H9 (cell line): ENCODE data around the gene UEVLD. TPM values are rescaled to one million over a fixed set of nuclear protein-coding genes. Genes with fewer than 3 reads are reported as not detected.

ENCODE experiments used
- DNase-seq: peaks from one replicate; pipeline ENCODE4 v3.0.0-alpha.2; 2017
- H2AFZ ChIP-seq: one replicate; pipeline ENCODE4 v1.6.1; 2013; ENCODE audit warnings: mild to moderate bottlenecking, low read length, control low read depth, moderate library complexity
- H2AK5ac ChIP-seq: 2 replicates; pipeline ENCODE4 v1.6.1; 2013; ENCODE audit warnings: low read length, control low read depth, mixed read lengths; ENCODE audit not compliant: insufficient read length
- H2BK120ac ChIP-seq: one replicate; pipeline ENCODE4 v1.6.1; 2013; ENCODE audit warnings: low read depth, mild to moderate bottlenecking, low read length, control low read depth, inconsistent platforms; ENCODE audit not compliant: poor library complexity, severe bottlenecking
- H2BK12ac ChIP-seq: 2 replicates; pipeline ENCODE4 v1.6.1; 2013; ENCODE audit warnings: low read length, control low read depth, mixed read lengths, low read depth; ENCODE audit not compliant: insufficient read length
- H2BK15ac ChIP-seq: 2 replicates; pipeline ENCODE4 v1.6.1; 2013; ENCODE audit warnings: low read depth, low read length, control low read depth
- H2BK20ac ChIP-seq: one replicate; pipeline ENCODE4 v1.6.1; 2013; ENCODE audit warnings: low read depth, mild to moderate bottlenecking, low read length, control low read depth, inconsistent platforms; ENCODE audit not compliant: poor library complexity, severe bottlenecking
- H2BK5ac ChIP-seq: 2 replicates; pipeline ENCODE4 v1.6.1; 2013; ENCODE audit warnings: low read length, control low read depth, mixed read lengths; ENCODE audit not compliant: insufficient read length
- H3K14ac ChIP-seq: 2 replicates; pipeline ENCODE4 v1.6.1; 2013; ENCODE audit warnings: low read length, control low read depth; ENCODE audit not compliant: insufficient read depth
- H3K18ac ChIP-seq: 2 replicates; pipeline ENCODE4 v1.6.1; 2013; ENCODE audit warnings: low read depth, mild to moderate bottlenecking, mixed read lengths, low read length, control low read depth; ENCODE audit not compliant: insufficient read length
- H3K23ac ChIP-seq: 2 replicates; pipeline ENCODE4 v1.6.1; 2013; ENCODE audit warnings: low read length, control low read depth, mixed read lengths, low read depth; ENCODE audit not compliant: insufficient read length
- H3K23me2 ChIP-seq: 2 replicates; pipeline ENCODE4 v1.6.1; 2013; ENCODE audit warnings: low read depth, mild to moderate bottlenecking, mixed read lengths, low read length, control low read depth; ENCODE audit not compliant: insufficient read length, poor library complexity, severe bottlenecking
- H3K27ac ChIP-seq: 2 replicates; pipeline ENCODE4 v1.5.1; 2013; ENCODE audit warnings: low read length, control low read depth, mixed read lengths, low read depth; ENCODE audit not compliant: insufficient read length
- H3K27me3 ChIP-seq: 2 replicates; pipeline ENCODE4 v1.6.1; 2013; ENCODE audit warnings: low read length, control low read depth, inconsistent platforms; ENCODE audit not compliant: insufficient read depth
- H3K4ac ChIP-seq: 2 replicates; pipeline ENCODE4 v1.6.1; 2013; ENCODE audit warnings: low read depth, mild to moderate bottlenecking, control low read depth, inconsistent platforms, low read length, moderate library complexity
- H3K4me1 ChIP-seq: 2 replicates; pipeline ENCODE4 v1.6.1; 2013; ENCODE audit warnings: low read length, control low read depth, inconsistent platforms; ENCODE audit not compliant: insufficient read depth
- H3K4me2 ChIP-seq: 2 replicates; pipeline ENCODE4 v1.6.1; 2013; ENCODE audit warnings: low read length, control low read depth, mixed read lengths; ENCODE audit not compliant: insufficient read length, insufficient read depth
- H3K56ac ChIP-seq: 2 replicates; pipeline ENCODE4 v1.6.1; 2013; ENCODE audit warnings: low read depth, mild to moderate bottlenecking, mixed read lengths, low read length, control low read depth; ENCODE audit not compliant: insufficient read length
- H3K79me1 ChIP-seq: 2 replicates; pipeline ENCODE4 v1.6.1; 2013; ENCODE audit warnings: low read depth, mild to moderate bottlenecking, moderate library complexity, low read length, control low read depth, inconsistent platforms; ENCODE audit not compliant: insufficient read depth, poor library complexity, severe bottlenecking
- H3K79me2 ChIP-seq: 2 replicates; pipeline ENCODE4 v1.6.1; 2013; ENCODE audit warnings: low read length, control low read depth, inconsistent platforms; ENCODE audit not compliant: insufficient read depth
- H3K9ac ChIP-seq: 2 replicates; pipeline ENCODE4 v1.6.1; 2013; ENCODE audit warnings: low read length, control low read depth, mixed read lengths; ENCODE audit not compliant: insufficient read length; ENCODE audit errors: extremely low read depth
- H3K9me3 ChIP-seq: one replicate; pipeline ENCODE4 v1.6.1; 2013; ENCODE audit warnings: low read depth, low read length, inconsistent platforms; ENCODE audit not compliant: control insufficient read depth
- H3T11ph ChIP-seq: one replicate; pipeline ENCODE4 v1.6.1; 2013; ENCODE audit warnings: mild to moderate bottlenecking, low read length, control low read depth, inconsistent platforms
- H4K20me1 ChIP-seq: one replicate; pipeline ENCODE4 v1.6.1; 2013; ENCODE audit not compliant: control insufficient read depth, insufficient read length, insufficient read depth
- H4K5ac ChIP-seq: 2 replicates; pipeline ENCODE4 v1.6.1; 2013; ENCODE audit warnings: low read depth, mild to moderate bottlenecking, mixed read lengths, low read length, control low read depth; ENCODE audit not compliant: insufficient read length
- H4K8ac ChIP-seq: replicated peaks from 2 replicates; pipeline ENCODE4 v1.6.1; 2013; ENCODE audit warnings: low read length, control low read depth, mixed read lengths, low read depth; ENCODE audit not compliant: insufficient read length
- H4K91ac ChIP-seq: 2 replicates; pipeline ENCODE4 v1.6.1; 2013; ENCODE audit warnings: low read depth, mild to moderate bottlenecking, moderate library complexity, mixed read lengths, low read length, control low read depth; ENCODE audit not compliant: insufficient read length
- H3K27ac Mint-ChIP-seq, 3 experiments: 2 replicates in 2 of 3; 3 replicates in 1 of 3; pipeline ENCODE4 v1.8.0; 2020 to 2021; ENCODE audit warnings: mixed read lengths in 3 of 3, mild to moderate bottlenecking in 1 of 3, moderate library complexity in 1 of 3
- H3K27me3 Mint-ChIP-seq: 2 replicates; pipeline ENCODE4 v1.8.0; 2021; ENCODE audit warnings: low read depth, mild to moderate bottlenecking, moderate library complexity, mixed read lengths
- H3K36me3 Mint-ChIP-seq, 3 experiments: 2 replicates in 2 of 3; 3 replicates in 1 of 3; pipeline ENCODE4 v1.8.0; 2020 to 2021; ENCODE audit warnings: low read depth in 3 of 3, mixed read lengths in 3 of 3; ENCODE audit not compliant: insufficient read depth in 1 of 3
- H3K4me1 Mint-ChIP-seq, 2 experiments: 2 replicates each; pipeline ENCODE4 v1.8.0; 2020; ENCODE audit warnings: mixed read lengths in 2 of 2
- H3K4me3 Mint-ChIP-seq, 2 experiments: 2 replicates in 1 of 2; 3 replicates in 1 of 2; pipeline ENCODE4 v1.8.0; 2020 to 2021; ENCODE audit warnings: mild to moderate bottlenecking in 2 of 2, mixed read lengths in 2 of 2, moderate library complexity in 1 of 2
- H3K9me3 Mint-ChIP-seq, 2 experiments: 2 replicates in 1 of 2; 3 replicates in 1 of 2; pipeline ENCODE4 v1.8.0; 2020; ENCODE audit warnings: mild to moderate bottlenecking in 2 of 2, mixed read lengths in 2 of 2, moderate library complexity in 1 of 2
- CTCF ChIP-seq: fragments of 200-600 bp; sonication (generic); conservative IDR thresholded peaks from 3 replicates; pipeline ENCODE4 v1.8.0; 2021; ENCODE audit warnings: antibody characterized with exemption, mild to moderate bottlenecking
- WGBS: extraction: QIAGEN DNeasy Blood & Tissue Kit; methylation state at CpG from one replicate; pipeline ENCODE4 v1.1.7; 2013; ENCODE audit warnings: missing lambda C conversion rate, low lambda C conversion rate, mixed read lengths; ENCODE audit not compliant: insufficient read length; ENCODE audit errors: extremely low coverage; 5-methylcytosine and 5-hydroxymethylcytosine counted together
- total RNA-seq: library from RNA; stranded (reverse); gene quantifications from 2 replicates; pipeline ENCODE4 v1.2.1, GENCODE V29; 2021

Gene UEVLD
- total RNA-seq, 1 experiment from 2014 or later: 7.9 TPM

- H2BK20ac ChIP-seq: no peak overlapping the region
- Mint-ChIP-seq H3K4me1 (no peaks in the 10 kb centered on the region), H3K9me3 (no peaks in the 10 kb centered on the region), H3K27ac (no peak overlapping the region), H3K4me3 (no peak overlapping the region), H3K36me3 (peaks cover 4 to 38% (median 30%) of the 10 kb centered on the region in 3 experiments; a peak in 6 of 7 replicates), H3K27me3 (no peaks in the 10 kb centered on the region)
- no peak overlapping the region for H3K56ac ChIP-seq
- no peak overlapping the region for H3K9ac ChIP-seq
- H4K5ac ChIP-seq: no peak overlapping the region
- no peak overlapping the region for H3K4ac ChIP-seq
- H3K4me2 ChIP-seq: no peak overlapping the region
- no peak overlapping the region for H4K91ac ChIP-seq
- no peak overlapping the region for H2AK5ac ChIP-seq
- H3K14ac ChIP-seq: no peak overlapping the region
- WGBS: no CpG with 5 or more reads among the region's 2 CpGs
- H4K20me1 ChIP-seq: no peaks in the 10 kb centered on the region
- H2BK5ac ChIP-seq: no peak overlapping the region
- H2BK12ac ChIP-seq: no peak overlapping the region
- H3K27ac ChIP-seq: no peak overlapping the region
- H4K8ac ChIP-seq: no peak overlapping the region
- TF ChIP-seq CTCF: no peak
- no peaks in the 10 kb centered on the region for H3K79me2 ChIP-seq
- H2BK120ac ChIP-seq: no peak overlapping the region
- H3K4me1 ChIP-seq: no peaks in the 10 kb centered on the region
- H3T11ph ChIP-seq: no peak overlapping the region
- no peak overlapping the region for H2BK15ac ChIP-seq
- no peaks in the 10 kb centered on the region for H3K27me3 ChIP-seq
- H3K79me1 ChIP-seq: no peaks in the 10 kb centered on the region
- H3K18ac ChIP-seq: no peak overlapping the region
- no peak for DNase-seq
- no peak overlapping the region for H3K23ac ChIP-seq
- no peaks in the 10 kb centered on the region for H3K23me2 ChIP-seq
- no peaks in the 10 kb centered on the region for H3K9me3 ChIP-seq
- H2AFZ ChIP-seq: no peak overlapping the region
Measured at GRCh38 chr11:18491924-18492323, 96.6 kb downstream of the UEVLD start.
